OCI-LY1 (cell line): ENCODE results near the gene AGMO.

Experiments used
- H2AFZ ChIP-seq: fragments of 200-600 bp; sonication (generic), shearing (Covaris generic); 2 replicates; pipeline ENCODE4 v1.6.0; 2014; ENCODE audit warnings: antibody characterized with exemption, mild to moderate bottlenecking, low read length
- H3F3A ChIP-seq: fragments of 200-600 bp; sonication (generic), shearing (Covaris generic); 2 replicates; pipeline ENCODE4 v1.6.0; 2014; ENCODE audit warnings: mild to moderate bottlenecking, antibody characterized with exemption, low read length, moderate library complexity; ENCODE audit not compliant: insufficient read depth
- H3K27ac ChIP-seq: fragments of 200-600 bp; sonication (generic); 2 replicates; pipeline ENCODE4 v1.5.1; 2014; ENCODE audit warnings: low read length, mixed run types, mild to moderate bottlenecking, low read depth; ENCODE audit not compliant: poor library complexity, severe bottlenecking
- H3K27me3 ChIP-seq: fragments of 200-600 bp; sonication (generic); 2 replicates; pipeline ENCODE4 v1.6.0; 2014; ENCODE audit warnings: antibody characterized with exemption, mild to moderate bottlenecking, low read length, moderate library complexity; ENCODE audit not compliant: insufficient read depth
- H3K36me3 ChIP-seq: fragments of 200-600 bp; sonication (generic); 2 replicates; pipeline ENCODE4 v1.6.1; 2014; ENCODE audit warnings: mild to moderate bottlenecking, antibody characterized with exemption, low read length, moderate library complexity, mixed read lengths; ENCODE audit not compliant: insufficient read depth
- H3K4me1 ChIP-seq: fragments of 200-600 bp; sonication (generic); 2 replicates; pipeline ENCODE4 v1.5.1; 2014; ENCODE audit warnings: mild to moderate bottlenecking, low read length, moderate library complexity; ENCODE audit not compliant: insufficient read depth, severe bottlenecking
- H3K4me2 ChIP-seq: fragments of 200-600 bp; sonication (generic), shearing (Covaris generic); 2 replicates; pipeline ENCODE4 v1.6.1; 2014; ENCODE audit warnings: low read length
- H3K4me3 ChIP-seq: fragments of 200-600 bp; sonication (generic); 2 replicates; pipeline ENCODE4 v1.5.1; 2014; ENCODE audit warnings: low read length, low read depth, mild to moderate bottlenecking, mixed read lengths; ENCODE audit not compliant: poor library complexity, severe bottlenecking
- H3K79me2 ChIP-seq: fragments of 200-600 bp; shearing (Covaris generic); 2 replicates; pipeline ENCODE4 v1.6.1; 2016; ENCODE audit warnings: mixed run types, low read length, mixed read lengths; ENCODE audit not compliant: insufficient read depth
- H3K9ac ChIP-seq: fragments of 200-600 bp; sonication (generic), shearing (Covaris generic); 2 replicates; pipeline ENCODE4 v1.6.1; 2014; ENCODE audit warnings: mild to moderate bottlenecking, low read length, mixed read lengths
- H3K9me2 ChIP-seq: fragments of 200-600 bp; sonication (generic), shearing (Covaris generic); 2 replicates; pipeline ENCODE4 v1.6.1; 2014; ENCODE audit warnings: low read depth, mild to moderate bottlenecking, low read length, mixed read lengths
- H3K9me3 ChIP-seq: fragments of 200-600 bp; shearing (Covaris generic); 2 replicates; pipeline ENCODE4 v1.6.1; 2014; ENCODE audit warnings: low read length, mixed read lengths
- H4K20me1 ChIP-seq: fragments of 200-600 bp; sonication (generic), shearing (Covaris generic); 2 replicates; pipeline ENCODE4 v1.6.0; 2016; ENCODE audit warnings: mild to moderate bottlenecking, low read length; ENCODE audit not compliant: insufficient read depth
- EZH2 ChIP-seq: fragments of 200-600 bp; sonication (generic), shearing (Covaris generic); IDR thresholded peaks from 2 replicates; pipeline ENCODE4 v1.8.0; 2017; ENCODE audit warnings: borderline replicate concordance, mixed run types, mild to moderate bottlenecking, antibody characterized with exemption, low read length, moderate library complexity, mixed read lengths
- TF ChIP-seq, protein P1 (sequence below): fragments of 200-600 bp; sonication (generic), shearing (Covaris generic); IDR thresholded peaks from 2 replicates; pipeline ENCODE4 v1.5.1; 2017; ENCODE audit warnings: mild to moderate bottlenecking, antibody characterized with exemption, low read length, moderate library complexity, mixed read lengths

The AGMO gene

DNA sequence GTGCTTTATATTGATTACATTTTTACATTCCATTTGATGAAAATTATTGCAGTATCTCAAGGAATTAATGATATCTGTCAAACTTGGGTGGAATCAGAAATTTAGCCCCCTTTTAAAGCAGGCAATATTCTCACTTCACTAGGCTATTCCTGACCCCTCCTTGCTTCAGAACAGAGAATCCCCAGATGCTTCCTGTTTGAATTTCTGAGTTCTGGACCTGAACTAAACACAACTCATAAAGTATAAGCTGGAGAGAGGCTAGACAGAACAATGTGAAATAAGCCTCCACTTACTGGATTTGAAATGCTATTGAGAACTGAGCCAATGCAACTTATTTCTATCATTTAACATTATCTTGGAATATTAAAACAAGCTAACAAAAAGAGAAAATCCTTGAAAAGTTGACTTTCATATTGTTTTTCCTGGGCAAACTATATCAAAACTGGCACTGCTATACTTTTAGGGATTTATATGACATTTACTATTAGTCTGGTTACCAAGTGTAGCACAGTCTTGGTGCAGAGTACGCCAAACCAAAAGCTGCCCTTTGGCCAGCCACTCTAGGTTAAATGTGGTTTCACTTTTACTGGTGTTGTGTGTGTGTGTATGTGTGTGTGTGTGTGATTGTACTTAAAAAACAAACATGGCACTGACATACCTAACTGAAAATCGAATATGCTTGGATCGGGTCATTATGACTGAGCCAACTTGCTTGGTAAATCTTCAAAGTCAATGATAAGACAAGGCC is 19.0 kb upstream of the AGMO start:
- H3K4me2 ChIP-seq = no peak overlapping the region
- TF ChIP-seq, protein P1, sequence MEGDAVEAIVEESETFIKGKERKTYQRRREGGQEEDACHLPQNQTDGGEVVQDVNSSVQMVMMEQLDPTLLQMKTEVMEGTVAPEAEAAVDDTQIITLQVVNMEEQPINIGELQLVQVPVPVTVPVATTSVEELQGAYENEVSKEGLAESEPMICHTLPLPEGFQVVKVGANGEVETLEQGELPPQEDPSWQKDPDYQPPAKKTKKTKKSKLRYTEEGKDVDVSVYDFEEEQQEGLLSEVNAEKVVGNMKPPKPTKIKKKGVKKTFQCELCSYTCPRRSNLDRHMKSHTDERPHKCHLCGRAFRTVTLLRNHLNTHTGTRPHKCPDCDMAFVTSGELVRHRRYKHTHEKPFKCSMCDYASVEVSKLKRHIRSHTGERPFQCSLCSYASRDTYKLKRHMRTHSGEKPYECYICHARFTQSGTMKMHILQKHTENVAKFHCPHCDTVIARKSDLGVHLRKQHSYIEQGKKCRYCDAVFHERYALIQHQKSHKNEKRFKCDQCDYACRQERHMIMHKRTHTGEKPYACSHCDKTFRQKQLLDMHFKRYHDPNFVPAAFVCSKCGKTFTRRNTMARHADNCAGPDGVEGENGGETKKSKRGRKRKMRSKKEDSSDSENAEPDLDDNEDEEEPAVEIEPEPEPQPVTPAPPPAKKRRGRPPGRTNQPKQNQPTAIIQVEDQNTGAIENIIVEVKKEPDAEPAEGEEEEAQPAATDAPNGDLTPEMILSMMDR = no peak
- no peak for TF ChIP-seq EZH2
- no peaks in the 10 kb centered on the region for H3F3A ChIP-seq
- H3K9me2 ChIP-seq = no peaks in the 10 kb centered on the region
- no peaks in the 10 kb centered on the region for H3K79me2 ChIP-seq
- no peaks in the 10 kb centered on the region for H4K20me1 ChIP-seq
- no peak overlapping the region for H3K4me3 ChIP-seq
- no peaks in the 10 kb centered on the region for H3K4me1 ChIP-seq
- H3K9ac ChIP-seq = no peak overlapping the region
- no peak overlapping the region for H2AFZ ChIP-seq
- no peak overlapping the region for H3K27ac ChIP-seq
- no peaks in the 10 kb centered on the region for H3K27me3 ChIP-seq
- H3K36me3 ChIP-seq = no peaks in the 10 kb centered on the region
- H3K9me3 ChIP-seq = peaks cover 7% of the 10 kb centered on the region; the same call in 1 of the 2 replicates

DNA sequence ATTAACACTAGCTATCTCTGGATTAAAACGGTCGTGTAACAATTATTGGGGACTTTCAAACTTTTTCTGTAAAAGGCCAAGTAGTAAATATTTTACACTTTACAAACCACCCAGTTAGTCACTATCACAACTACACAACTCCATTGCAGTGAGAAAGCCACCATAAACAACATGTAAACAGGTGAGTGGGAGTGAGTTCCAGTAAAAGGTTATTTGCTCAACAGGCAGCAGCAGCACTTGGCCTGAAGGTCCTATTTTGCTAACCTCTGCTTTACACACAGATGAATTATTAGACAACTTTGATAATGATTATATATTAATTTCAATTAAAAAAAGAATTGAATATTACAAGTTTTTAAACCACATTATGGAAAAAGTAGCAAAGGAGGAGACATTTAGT is 15.8 kb upstream of the AGMO start:
- H3F3A ChIP-seq = no peaks in the 10 kb centered on the region
- H4K20me1 ChIP-seq = no peaks in the 10 kb centered on the region
- no peaks in the 10 kb centered on the region for H3K9me2 ChIP-seq
- H3K27ac ChIP-seq = no peak overlapping the region
- H3K9me3 ChIP-seq = no peaks in the 10 kb centered on the region
- no peaks in the 10 kb centered on the region for H3K79me2 ChIP-seq
- TF ChIP-seq, protein P1 = no peak
- no peak for TF ChIP-seq EZH2
- no peak overlapping the region for H3K4me3 ChIP-seq
- H2AFZ ChIP-seq = no peak overlapping the region
- no peaks in the 10 kb centered on the region for H3K27me3 ChIP-seq
- H3K4me1 ChIP-seq = no peaks in the 10 kb centered on the region
- no peak overlapping the region for H3K9ac ChIP-seq
- H3K4me2 ChIP-seq = no peak overlapping the region
- H3K36me3 ChIP-seq = no peaks in the 10 kb centered on the region

DNA sequence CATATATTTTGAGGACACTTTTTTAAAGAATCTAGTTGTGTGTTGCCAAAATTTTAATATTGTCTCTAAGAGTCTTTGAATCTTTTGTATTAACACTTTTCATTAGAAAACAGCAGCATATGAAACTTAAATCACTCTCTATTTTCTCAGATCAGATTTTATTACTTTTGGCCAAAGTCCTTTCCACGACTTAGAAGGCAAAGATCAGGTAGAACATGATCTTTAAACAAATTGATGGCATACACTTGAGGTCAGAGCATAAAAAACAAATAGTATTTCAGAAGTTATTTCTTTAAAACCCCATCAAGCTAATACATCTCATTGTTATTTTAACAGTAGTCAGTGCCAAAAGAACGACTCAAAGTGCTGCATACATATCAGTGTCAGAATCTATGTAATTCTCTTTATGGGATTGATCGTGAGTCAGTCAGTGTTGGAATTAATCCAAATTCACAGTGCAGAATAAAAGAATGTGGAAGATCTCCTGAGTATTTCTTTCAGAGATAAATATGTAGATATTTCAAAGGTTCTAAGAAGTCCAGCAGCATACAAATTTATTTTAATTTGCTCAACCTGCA is 9.6 kb upstream of the AGMO start:
- no peak for TF ChIP-seq EZH2
- TF ChIP-seq, protein P1 = no peak
- H4K20me1 ChIP-seq = no peaks in the 10 kb centered on the region
- H2AFZ ChIP-seq = no peak overlapping the region
- H3K4me2 ChIP-seq = no peak overlapping the region
- no peaks in the 10 kb centered on the region for H3K79me2 ChIP-seq
- H3K27me3 ChIP-seq = no peaks in the 10 kb centered on the region
- no peak overlapping the region for H3K27ac ChIP-seq
- no peaks in the 10 kb centered on the region for H3K9me3 ChIP-seq
- no peaks in the 10 kb centered on the region for H3K9me2 ChIP-seq
- H3F3A ChIP-seq = no peaks in the 10 kb centered on the region
- H3K4me1 ChIP-seq = no peaks in the 10 kb centered on the region
- H3K9ac ChIP-seq = no peak overlapping the region
- H3K4me3 ChIP-seq = no peak overlapping the region
- H3K36me3 ChIP-seq = no peaks in the 10 kb centered on the region
